WTC11 (cell line): ENCODE results near the gene GATA2. TPM values are rescaled to one million over a fixed set of nuclear protein-coding genes. Genes with fewer than 3 reads are reported as not detected.

Experiments
- ATAC-seq: fragments of 200-7000 bp; cut with Tn5 transposase; 2 replicates; pipeline ENCODE4 v1.10.0; 2021; ENCODE audit warnings: mild to moderate bottlenecking, moderate library complexity
- CTCF ChIA-PET: fragments of 300-600 bp; sonication (Branson Sonifier 250); formaldehyde crosslinking; loops from one replicate; lab custom pipeline; 2021; ENCODE audit warnings: antibody characterized with exemption; lab: Charles Lee
- POLR2A ChIA-PET: fragments of 350-600 bp; sonication (Branson Sonifier 250); formaldehyde crosslinking; loops from one replicate; lab custom pipeline; 2021; ENCODE audit warnings: antibody characterized with exemption; lab: Charles Lee
- DNase-seq: peaks from one replicate; pipeline ENCODE4 v3.0.0; 2021; ENCODE audit warnings: low spot score
- H3K27ac Mint-ChIP-seq: 2 replicates; pipeline ENCODE4 v1.8.0; 2021; ENCODE audit warnings: mixed read lengths
- H3K27me3 Mint-ChIP-seq: 2 replicates; pipeline ENCODE4 v1.8.0; 2021; ENCODE audit warnings: low read depth, mild to moderate bottlenecking, moderate library complexity, mixed read lengths
- H3K36me3 Mint-ChIP-seq: 2 replicates; pipeline ENCODE4 v1.8.0; 2021; ENCODE audit warnings: mixed read lengths
- H3K4me1 Mint-ChIP-seq: 2 replicates; pipeline ENCODE4 v1.8.0; 2022; ENCODE audit warnings: mixed read lengths
- H3K4me3 Mint-ChIP-seq: 2 replicates; pipeline ENCODE4 v1.8.0; 2021; ENCODE audit warnings: mild to moderate bottlenecking, moderate library complexity, mixed read lengths
- H3K9me3 Mint-ChIP-seq: 2 replicates; pipeline ENCODE4 v1.8.0; 2021; ENCODE audit warnings: mixed read lengths
- AR ChIP-seq: fragments of 250-450 bp; sonication (Bioruptor Pico); IDR thresholded peaks from 2 replicates; pipeline ENCODE4 v1.9.0; 2021; ENCODE audit warnings: mild to moderate bottlenecking
- ATF3 ChIP-seq: sonication (generic); formaldehyde crosslinking; conservative IDR thresholded peaks from 2 replicates; pipeline ENCODE4 v1.8.1; 2022; ENCODE audit warnings: mild to moderate bottlenecking, missing genetic modification reagents
- CBFB ChIP-seq: sonication (generic); formaldehyde crosslinking; IDR thresholded peaks from 2 replicates; pipeline ENCODE4 v1.8.1; 2022; ENCODE audit warnings: mild to moderate bottlenecking, low read depth, missing genetic modification reagents
- CTCF ChIP-seq: fragments of 200-600 bp; IDR thresholded peaks from 2 replicates; pipeline ENCODE4 v1.8.0; 2022; ENCODE audit warnings: antibody characterized with exemption
- E2F4 ChIP-seq: sonication (generic); formaldehyde crosslinking; IDR thresholded peaks from 2 replicates; pipeline ENCODE4 v1.8.1; 2022; ENCODE audit warnings: low read depth, mild to moderate bottlenecking, moderate library complexity, missing genetic modification reagents, borderline replicate concordance
- ELF4 ChIP-seq: sonication (generic); formaldehyde crosslinking; IDR thresholded peaks from 2 replicates; pipeline ENCODE4 v1.8.1; 2022; ENCODE audit warnings: low read depth, mild to moderate bottlenecking, moderate library complexity, missing genetic modification reagents
- FOXP1 ChIP-seq: sonication (generic); formaldehyde crosslinking; IDR thresholded peaks from 2 replicates; pipeline ENCODE4 v1.8.0; 2022; ENCODE audit warnings: missing genetic modification reagents, mild to moderate bottlenecking, moderate library complexity, borderline replicate concordance
- GRHL2 ChIP-seq: fragments of 250-450 bp; sonication (Bioruptor Pico); IDR thresholded peaks from 2 replicates; pipeline ENCODE4 v1.8.0; 2022; ENCODE audit warnings: mild to moderate bottlenecking, moderate library complexity; ENCODE audit not compliant: insufficient replicate concordance, severe bottlenecking
- JUN ChIP-seq: sonication (generic); formaldehyde crosslinking; IDR thresholded peaks from 2 replicates; pipeline ENCODE4 v1.8.0; 2023; ENCODE audit warnings: mild to moderate bottlenecking, missing genetic modification reagents
- MAX ChIP-seq: sonication (generic); formaldehyde crosslinking; IDR thresholded peaks from 2 replicates; pipeline ENCODE4 v1.8.0; 2022; ENCODE audit warnings: mild to moderate bottlenecking, missing genetic modification reagents
- NFE2L1 ChIP-seq: sonication (generic); formaldehyde crosslinking; IDR thresholded peaks from 2 replicates; pipeline ENCODE4 v1.8.1; 2023; ENCODE audit warnings: missing genetic modification reagents
- NR1H2 ChIP-seq: sonication (generic); formaldehyde crosslinking; IDR thresholded peaks from 2 replicates; pipeline ENCODE4 v1.9.0; 2021; ENCODE audit warnings: mild to moderate bottlenecking, moderate library complexity, missing genetic modification reagents
- TEAD1 ChIP-seq: sonication (generic); formaldehyde crosslinking; IDR thresholded peaks from 2 replicates; pipeline ENCODE4 v1.8.0; 2022; ENCODE audit warnings: mild to moderate bottlenecking, missing genetic modification reagents
- USF1 ChIP-seq: sonication (generic); formaldehyde crosslinking; IDR thresholded peaks from 2 replicates; pipeline ENCODE4 v1.8.0; 2022; ENCODE audit warnings: mild to moderate bottlenecking, missing genetic modification reagents
- ZBTB21 ChIP-seq: sonication (generic); formaldehyde crosslinking; IDR thresholded peaks from 2 replicates; pipeline ENCODE4 v1.8.1; 2023; ENCODE audit warnings: mild to moderate bottlenecking, missing genetic modification reagents, borderline replicate concordance
- ZBTB43 ChIP-seq: sonication (generic); formaldehyde crosslinking; IDR thresholded peaks from 2 replicates; pipeline ENCODE4 v1.8.1; 2023; ENCODE audit warnings: mild to moderate bottlenecking, missing genetic modification reagents
- ZNF121 ChIP-seq: sonication (generic); formaldehyde crosslinking; IDR thresholded peaks from 2 replicates; pipeline ENCODE4 v1.8.0; 2023; ENCODE audit warnings: missing genetic modification reagents
- ZNF138 ChIP-seq: sonication (generic); formaldehyde crosslinking; conservative IDR thresholded peaks from 2 replicates; pipeline ENCODE4 v1.8.1; 2022; ENCODE audit warnings: mild to moderate bottlenecking, moderate library complexity, missing genetic modification reagents
- ZNF219 ChIP-seq: sonication (generic); formaldehyde crosslinking; IDR thresholded peaks from 2 replicates; pipeline ENCODE4 v1.8.0; 2023; ENCODE audit warnings: missing genetic modification reagents, mild to moderate bottlenecking, borderline replicate concordance
- ZNF263 ChIP-seq: sonication (generic); formaldehyde crosslinking; IDR thresholded peaks from 2 replicates; pipeline ENCODE4 v1.8.1; 2022; ENCODE audit warnings: low read depth, mild to moderate bottlenecking, moderate library complexity, missing genetic modification reagents
- ZNF396 ChIP-seq: fragments of 250-450 bp; sonication (Bioruptor Pico); IDR thresholded peaks from 2 replicates; pipeline ENCODE4 v1.8.0; 2021; ENCODE audit warnings: mild to moderate bottlenecking, moderate library complexity, borderline replicate concordance
- total RNA-seq: library from RNA; stranded (reverse); gene quantifications from 3 replicates; pipeline ENCODE4 v1.2.3, GENCODE V29; 2021

The GATA2 gene
- total RNA-seq, 1 experiment from 2014 or later = 1.6 TPM

- no peak overlapping the region for H3K27ac Mint-ChIP-seq
- H3K4me1 Mint-ChIP-seq = peaks cover 21% of the 10 kb centered on the region
- H3K36me3 Mint-ChIP-seq = no peaks in the 10 kb centered on the region
- ATAC-seq = peak; percentile 66
- H3K4me3 Mint-ChIP-seq = peak overlapping the region; percentile 71
- TF ChIP-seq MAX (CRISPR knock-in tag) (peak; percentile 49; the same call in 1 of the 2 replicates), AR (CRISPR knock-in tag) (no peak), CTCF (peak; percentile 86), NFE2L1 (CRISPR knock-in tag) (0 out of 2 replicates have a peak, but pooled peaks have one; percentile 2), JUN (CRISPR knock-in tag) (no peak), FOXP1 (peak; percentile 12; the same call in 1 of the 2 replicates), GRHL2 (CRISPR knock-in tag) (no peak), ELF4 (CRISPR knock-in tag) (no peak), ATF3 (CRISPR knock-in tag) (no peak), ZBTB43 (CRISPR knock-in tag) (0 out of 2 replicates have a peak, but pooled peaks have one; percentile 13), ZNF138 (CRISPR knock-in tag) (no peak), ZBTB21 (no peak), ZNF219 (no peak; the same call in 1 of the 2 replicates), ZNF263 (no peak)
- TF ChIP-seq, all 79 proteins: peak for 5
- Mint-ChIP-seq H3K27me3 (peaks cover 88% of the 10 kb centered on the region), H3K9me3 (no peaks in the 10 kb centered on the region)
- peak; percentile 93 for DNase-seq
- ChIA-PET CTCF (interaction anchor here (0.5 to 3.0 kb wide), 56 partner anchors 9 to 421 kb away, joined by 3 to 54 read pairs (median 4); no protein-coding TSS in a partner anchor), POLR2A (interaction anchor here (1.0 kb wide), 1 partner anchor 344 kb away, joined by 3 read pairs; the partner anchor contains the start of gene EEFSEC)
These were observed 4.5 kb upstream of the GATA2 start for GRCh38 chr3:128497305-128498126.

GRCh38 chr3:128496602-128497304 is 3.8 kb upstream of the GATA2 start:
- Mint-ChIP-seq H3K9me3 (no peaks in the 10 kb centered on the region), H3K4me3 (peak overlapping the region; percentile 71), H3K36me3 (no peaks in the 10 kb centered on the region), H3K4me1 (peaks cover 25% of the 10 kb centered on the region), H3K27ac (no peak overlapping the region), H3K27me3 (peaks cover 93% of the 10 kb centered on the region)
- CTCF ChIA-PET = interaction anchor here (0.6 to 3.0 kb wide), 27 partner anchors 8 to 421 kb away, joined by 3 to 54 read pairs (median 6); no protein-coding TSS in a partner anchor
- no peak for DNase-seq
- POLR2A ChIA-PET = no interaction called here
- ATAC-seq = peak; percentile 5
- TF ChIP-seq CBFB (CRISPR knock-in tag) (no peak), NR1H2 (no peak), USF1 (CRISPR knock-in tag) (peak; percentile 40; the same call in 1 of the 2 replicates), ZNF396 (CRISPR knock-in tag) (no peak), E2F4 (no peak), ZNF121 (CRISPR knock-in tag) (no peak), TEAD1 (CRISPR knock-in tag) (no peak), CTCF (no peak)
